HG03066 (cell line): ENCODE data around the gene ZSCAN18.

Experiments used
- ATAC-seq: cut with Tn5 transposase; IDR thresholded peaks from one replicate; pipeline ENCODE4 v1.9.1; 2021; ENCODE audit warnings: low read depth; ENCODE audit not compliant: unreplicated experiment

ZSCAN18 gene

DNA sequence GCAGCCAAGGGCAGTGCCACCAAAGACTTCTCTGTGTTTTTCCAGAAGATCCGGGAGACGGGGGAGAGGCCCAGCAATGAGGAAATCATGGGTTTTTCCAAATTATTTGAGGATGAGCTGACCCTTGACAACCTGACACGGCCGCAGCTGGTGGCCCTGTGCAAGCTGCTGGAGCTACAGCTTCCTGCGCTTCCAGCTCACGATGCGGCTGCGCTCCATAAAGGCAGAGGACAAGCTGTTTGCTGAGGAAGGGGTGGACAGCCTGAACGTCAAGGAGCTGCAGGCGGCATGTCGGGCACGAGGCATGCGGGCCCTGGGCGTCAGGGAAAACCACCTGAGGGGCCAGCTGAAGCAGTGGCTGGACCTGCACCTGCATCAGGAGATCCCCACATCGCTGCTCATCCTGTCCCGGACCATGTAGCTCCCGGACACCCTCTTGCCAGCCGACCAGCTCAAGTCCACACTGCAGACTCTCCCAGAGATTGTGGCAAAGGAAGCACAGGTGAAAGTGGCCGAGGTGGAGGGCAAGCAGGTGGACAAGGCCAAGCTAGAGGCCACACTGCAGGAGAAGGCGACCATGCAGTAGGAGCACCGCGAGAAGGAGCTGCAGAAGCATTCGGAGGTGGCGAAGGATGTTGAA lies 52.5 kb downstream of the ZSCAN18 start:
- no peak for ATAC-seq

DNA sequence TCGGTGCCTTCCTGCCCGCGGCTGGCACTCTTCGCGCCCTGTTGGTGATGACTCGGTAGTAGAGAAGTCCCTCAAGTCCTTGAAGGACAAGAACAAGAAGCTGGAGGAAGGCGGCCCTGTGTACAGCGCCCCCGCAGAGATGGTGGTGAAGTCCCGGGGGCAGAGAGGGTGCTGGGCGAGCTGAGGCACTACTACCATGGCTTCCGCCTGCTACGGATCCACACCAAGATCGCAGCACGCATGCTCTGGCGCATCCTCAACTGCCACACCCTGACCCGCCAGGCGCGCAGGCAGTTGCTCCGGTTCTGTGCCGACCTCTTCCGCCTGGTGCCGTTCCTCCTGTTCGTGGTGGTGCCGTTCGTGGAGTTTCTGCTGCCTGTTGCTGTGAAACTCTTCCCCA lies 53.1 kb downstream of the ZSCAN18 start:
- no peak for ATAC-seq

DNA sequence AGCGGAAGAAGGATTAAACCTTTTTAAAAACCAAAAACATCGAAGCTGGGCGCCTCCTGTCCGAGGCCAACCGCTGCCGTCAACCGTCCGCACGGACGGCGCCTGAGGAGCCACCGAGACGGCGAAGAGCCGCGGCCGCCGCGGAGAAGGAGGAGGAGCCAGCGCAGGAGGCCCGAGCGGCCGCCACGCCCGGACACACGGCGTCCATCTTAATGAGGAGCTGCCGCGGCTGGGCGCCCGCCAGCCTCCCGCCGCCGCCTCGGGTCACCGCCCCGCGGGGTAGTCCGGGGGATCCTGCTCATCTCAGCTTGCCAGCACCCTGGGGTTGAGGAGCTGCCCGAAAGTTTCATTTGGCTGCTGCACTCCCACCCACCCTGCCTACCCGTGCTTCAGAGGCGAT lies 53.6 kb downstream of the ZSCAN18 start:
- ATAC-seq = no peak

DNA sequence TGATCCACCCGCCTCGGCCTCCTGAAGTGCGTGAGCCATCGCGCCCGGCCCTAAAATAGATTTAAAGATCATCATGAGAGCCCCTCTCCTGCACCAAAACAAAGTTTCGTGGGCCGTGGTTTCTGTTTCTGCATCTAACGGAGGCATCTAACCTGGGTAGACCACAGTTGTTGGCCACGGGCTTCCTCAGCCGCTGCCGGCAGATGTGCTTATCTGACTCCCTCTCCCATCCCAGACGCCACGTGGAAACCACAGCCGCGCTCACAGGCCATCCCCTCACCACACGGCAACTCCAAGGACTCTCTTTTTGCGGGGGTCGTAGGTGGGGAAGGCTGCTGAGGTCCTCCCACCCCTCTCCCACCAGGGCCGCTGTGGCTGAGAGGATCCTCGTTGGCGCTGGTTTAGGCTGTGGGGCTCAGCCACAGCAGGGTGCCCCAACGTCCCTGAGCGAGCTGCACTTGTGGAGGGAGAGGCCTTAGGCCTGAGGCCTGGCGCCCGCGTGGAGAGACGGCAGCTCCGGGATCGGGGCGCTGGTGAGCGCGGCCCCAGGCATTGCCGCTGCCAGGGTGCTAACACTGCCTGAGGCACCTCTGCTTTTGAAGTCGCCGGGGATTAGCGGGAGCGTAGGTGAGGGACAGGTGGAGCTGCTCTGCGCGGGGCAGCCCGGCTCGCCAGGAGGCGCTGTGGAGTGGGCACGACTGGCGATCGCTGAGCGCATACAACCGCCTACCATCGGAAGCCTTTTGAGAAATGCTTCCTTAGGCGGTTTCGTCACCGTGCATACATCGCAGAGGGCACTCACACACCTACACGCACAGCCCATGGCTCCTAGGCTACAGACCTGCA lies 55.3 kb downstream of the ZSCAN18 start:
- ATAC-seq = no peak

DNA sequence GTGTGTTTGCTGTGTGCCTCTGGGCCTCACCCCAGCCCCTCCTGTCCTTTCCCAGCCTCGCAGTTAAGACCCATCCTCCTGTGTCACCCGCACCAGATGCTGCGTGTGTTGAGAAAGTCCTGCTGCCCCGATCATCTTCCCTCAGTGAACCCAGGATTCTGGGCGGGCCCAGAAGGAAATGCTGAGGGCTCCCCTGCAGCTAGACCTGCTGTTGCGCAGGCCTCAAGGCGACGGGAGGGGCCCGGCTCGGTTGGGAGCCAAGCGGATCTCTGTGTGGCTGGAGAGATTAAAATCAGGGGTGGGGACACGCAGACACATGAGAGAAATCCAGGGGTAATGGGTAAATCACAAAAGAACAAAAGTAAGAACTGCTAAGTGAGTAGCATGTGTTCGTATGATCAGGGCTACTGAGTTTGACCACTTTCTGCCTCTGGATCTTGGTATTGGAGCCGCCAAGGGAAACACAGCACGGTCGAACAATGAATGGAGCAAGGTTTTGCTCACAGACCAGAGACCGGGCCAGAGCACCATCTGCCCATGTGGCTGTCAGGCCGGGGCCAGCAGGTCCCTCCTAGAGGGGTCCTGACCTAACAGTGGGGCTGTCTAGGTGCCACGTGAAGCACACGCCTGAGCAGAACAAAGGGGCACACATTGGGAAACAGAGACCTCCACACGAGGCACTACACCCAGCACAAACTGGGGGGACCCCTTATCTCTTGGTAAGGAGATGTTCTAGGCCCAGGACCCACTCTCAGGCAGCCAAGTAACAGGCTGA lies 57.1 kb downstream of the ZSCAN18 start:
- no peak for ATAC-seq

DNA sequence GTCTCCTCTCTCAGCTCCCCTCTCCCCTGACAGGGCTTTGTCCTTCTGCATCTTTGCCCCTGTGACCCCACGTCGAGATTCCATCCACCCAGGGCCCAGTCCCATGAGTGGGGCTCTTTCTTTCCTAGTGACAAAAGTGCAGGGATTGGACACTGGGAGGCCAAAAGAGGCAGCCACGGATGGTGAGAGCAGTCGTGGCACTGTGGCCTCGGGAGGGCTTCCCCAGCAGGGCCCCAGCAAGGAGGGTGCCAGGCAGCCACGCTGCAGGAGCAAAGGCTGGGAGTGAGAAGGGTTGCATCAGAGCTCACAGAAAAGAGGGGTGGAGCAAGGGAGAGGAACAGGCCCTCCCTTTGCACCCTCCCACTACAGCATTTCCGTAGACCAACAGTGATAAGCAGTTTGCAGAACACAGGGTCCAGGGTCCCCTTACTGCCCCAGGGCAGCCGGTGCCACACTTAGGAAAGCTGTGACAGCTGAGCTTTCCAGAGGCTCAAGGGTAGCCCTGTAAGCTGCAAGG lies 59.3 kb downstream of the ZSCAN18 start:
- no peak for ATAC-seq

DNA sequence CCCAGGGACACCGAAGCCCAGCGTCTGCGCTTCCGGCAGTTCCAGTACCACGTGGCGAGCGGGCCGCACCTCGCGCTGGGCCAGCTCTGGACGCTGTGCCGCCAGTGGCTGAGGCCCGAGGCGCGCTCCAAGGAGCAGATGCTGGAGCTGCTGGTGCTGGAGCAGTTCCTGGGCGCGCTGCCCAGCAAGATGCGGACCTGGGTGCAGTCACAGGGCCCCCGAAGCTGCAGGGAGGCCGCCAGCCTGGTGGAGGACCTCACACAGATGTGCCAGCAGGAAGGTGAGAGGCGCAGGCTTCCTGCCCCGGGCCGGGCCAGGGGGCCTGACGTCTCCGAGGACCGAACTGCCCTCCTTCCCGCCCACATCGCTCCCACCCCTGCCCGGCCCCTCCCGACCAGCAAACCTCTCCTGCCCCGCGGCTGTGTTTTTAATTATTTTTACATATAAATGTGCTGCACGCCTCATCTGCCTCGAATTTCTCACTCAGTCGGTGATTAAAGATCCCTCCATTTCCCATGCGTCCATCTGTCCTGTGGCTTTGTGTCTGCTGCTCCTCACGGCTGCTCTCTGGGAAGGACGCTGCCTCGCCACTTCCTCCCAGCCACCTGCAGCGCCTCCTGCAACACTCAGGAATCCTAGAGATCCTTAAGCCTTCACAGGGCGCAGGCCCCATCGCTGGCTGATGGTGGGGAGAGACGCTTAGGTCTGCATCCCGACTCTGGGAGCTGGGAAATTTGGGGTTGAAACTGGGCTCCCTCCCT lies 59.9 kb downstream of the ZSCAN18 start:
- no peak for ATAC-seq

DNA sequence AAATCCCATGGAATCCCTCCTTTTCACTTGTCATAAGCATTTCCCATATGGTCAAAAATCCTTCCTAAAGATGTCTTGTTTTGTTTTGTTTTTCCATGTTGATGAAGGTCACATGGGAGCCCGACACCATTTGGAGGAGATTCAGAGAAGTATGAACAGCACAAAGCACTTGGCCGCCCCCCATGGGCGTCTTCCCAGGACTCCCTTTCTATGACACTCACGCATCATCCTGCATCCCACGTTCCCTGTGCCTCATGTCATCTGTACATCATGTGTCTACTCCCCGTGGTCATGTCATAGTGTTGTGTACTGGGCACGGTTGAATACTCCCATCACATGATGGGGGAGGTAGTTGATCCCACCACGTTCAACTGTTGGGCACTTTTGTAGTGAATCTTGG lies 62.2 kb downstream of the ZSCAN18 start:
- ATAC-seq = no peak

DNA sequence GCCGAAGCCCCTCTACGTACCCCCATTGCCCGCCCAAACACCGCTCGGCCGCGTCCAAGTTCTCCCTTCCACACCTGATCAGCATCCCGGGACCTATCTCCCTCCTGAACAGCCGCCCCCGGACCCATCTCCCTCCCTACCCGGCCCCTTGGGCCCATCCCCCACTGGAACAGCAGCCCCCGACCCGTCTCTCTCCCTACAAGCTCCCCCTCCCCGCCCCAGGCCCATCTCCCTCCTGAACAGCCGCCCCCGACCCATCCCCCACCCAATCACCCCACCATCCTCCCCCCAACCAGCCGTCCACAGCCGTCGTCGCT lies 63.6 kb downstream of the ZSCAN18 start:
- no peak for ATAC-seq
